Esophagus squamous epithelium (tissue), 5 donors: ENCODE measurements around the gene HEPACAM2. TPM values are rescaled to one million over a fixed set of nuclear protein-coding genes. Genes with fewer than 3 reads are reported as not detected.

Experiments
- DNase-seq: peaks from one replicate; lab custom pipeline; 2025; lab: John Stamatoyannopoulos, UW
- H3K27ac ChIP-seq, 4 donors: fragments of 200-600 bp; sonication (generic); one replicate each; pipeline ENCODE4 v1.5.1; 2016 to 2019; ENCODE audit warnings: mild to moderate bottlenecking in 1 of 4
- H3K27me3 ChIP-seq, 4 donors: fragments of 200-600 bp; sonication (generic); 1 replicate in 3 of 4; 2 replicates in 1 of 4; pipeline versions ENCODE4 v1.5.1 to v1.6.0; 2017 to 2021; ENCODE audit warnings: antibody characterized with exemption in 1 of 4
- H3K36me3 ChIP-seq, 3 donors: fragments of 200-600 bp; sonication (generic); one replicate each; pipeline ENCODE4 v1.5.1; 2016 to 2019
- H3K4me1 ChIP-seq, 3 donors: fragments of 200-600 bp; sonication (generic); one replicate each; pipeline ENCODE4 v1.5.1; 2017 to 2019
- H3K4me3 ChIP-seq, 4 donors: fragments of 200-600 bp; sonication (generic); 1 replicate in 3 of 4; 2 replicates in 1 of 4; pipeline ENCODE4 v1.5.1; 2016 to 2019; ENCODE audit warnings: mild to moderate bottlenecking in 2 of 4, moderate library complexity in 1 of 4
- H3K9me3 ChIP-seq, 3 donors: fragments of 200-600 bp; sonication (generic); one replicate each; pipeline ENCODE4 v1.5.1; 2016 to 2019
- CTCF ChIP-seq, 6 experiments: fragments of 450-650 bp in 4 of 6; fragments of 200-600 bp in 2 of 6; sonication (generic) in 2 of 6; IDR thresholded peaks; one replicate each; pipeline ENCODE4 v1.5.1; 2016 to 2019; ENCODE audit warnings: antibody characterized with exemption in 6 of 6, mild to moderate bottlenecking in 4 of 6, moderate library complexity in 4 of 6
- POLR2A ChIP-seq, 4 donors: fragments of 450-650 bp; IDR thresholded peaks; one replicate each; pipeline ENCODE4 v1.6.1; 2017; ENCODE audit warnings: antibody characterized with exemption in 4 of 4, mild to moderate bottlenecking in 4 of 4, moderate library complexity in 3 of 4
- WGBS, 2 donors: methylation state at CpG; one replicate each; pipeline ENCODE4 v1.1.5; 2018; 5-methylcytosine and 5-hydroxymethylcytosine counted together
- intact Hi-C: fragments of 100-400 bp; cut with DNase I; formaldehyde crosslinking; loops from one replicate; pipeline ENCODE4 v1.15.0; 2022
- total RNA-seq, 4 donors: library from RNA; depleted of rRNA; stranded (reverse); fragments of >200 nt; gene quantifications; one replicate each; pipeline ENCODE4 v1.1.0, GENCODE V29; 2016
- donor health status: DM: yes; HTN: yes; CAD: no.

The HEPACAM2 gene
- total RNA-seq, 4 donors from 2014 or later = not detected

GRCh38 chr7:93148727-93149126 lies 77.5 kb downstream of the HEPACAM2 start:
- H3K9me3 ChIP-seq = no peaks in the 10 kb centered on the region
- peak overlapping the region in 2 of 4 donors; percentile 37 to 68 for H3K4me3 ChIP-seq
- H3K4me1 ChIP-seq = peaks cover 0 to 66% (median 12%) of the 10 kb centered on the region in 3 donors
- intact Hi-C loops = no loop called here
- H3K36me3 ChIP-seq = peaks cover 0 to 12% (median 0%) of the 10 kb centered on the region in 3 donors
- peak overlapping the region in 3 of 4 donors; percentile 27 to 69 (median 66) for H3K27ac ChIP-seq
- 80 to 91% methylated on average over 3 of the region's 3 CpGs for WGBS, 2 donors
- no peak for DNase-seq
- no peak for TF ChIP-seq CTCF (IDR thresholded peaks at IDR 0.05)
- no peak for TF ChIP-seq POLR2A (IDR thresholded peaks at IDR 0.05)
- H3K27me3 ChIP-seq = no peaks in the 10 kb centered on the region

GRCh38 chr7:93148144-93148543 lies 78.1 kb downstream of the HEPACAM2 start, which contains the start of gene SAMD9L:
TSS of gene SAMD9L (minus strand) at chr7:93148385. CDS start at chr7:93135971, 12,414 bp downstream.
- H3K4me3 ChIP-seq = peak within 1 kb of the TSS; percentile 19 to 68 (median 38)
- DNase-seq = no peak
- TF ChIP-seq CTCF (IDR thresholded peaks at IDR 0.05) = no peak
- TF ChIP-seq POLR2A (IDR thresholded peaks at IDR 0.05) = no peak
- intact Hi-C loops = no loop called here
- peaks cover 0 to 60% (median 12%) of the 10 kb centered on the region in 3 donors for H3K4me1 ChIP-seq
- no peaks in the 10 kb centered on the region for H3K27me3 ChIP-seq
- H3K9me3 ChIP-seq = no peaks in the 10 kb centered on the region
- 12 to 13% methylated on average over 2 of the region's 2 CpGs for WGBS, 2 donors
- peaks cover 0 to 18% (median 0%) of the 10 kb centered on the region in 3 donors for H3K36me3 ChIP-seq
- H3K27ac ChIP-seq = peak within 1 kb of the TSS; percentile 27 to 69 (median 54)

- intact Hi-C loops = no loop called here
- DNase-seq = no peak
- peaks cover 0 to 26% (median 0%) of the 10 kb centered on the region in 3 donors for H3K36me3 ChIP-seq
- peaks cover 0 to 52% (median 12%) of the 10 kb centered on the region in 3 donors for H3K4me1 ChIP-seq
- no peaks in the 10 kb centered on the region for H3K9me3 ChIP-seq
- peak overlapping the region; percentile 27 to 69 (median 54) for H3K27ac ChIP-seq
- TF ChIP-seq POLR2A (IDR thresholded peaks at IDR 0.05) = no peak
- no peak for TF ChIP-seq CTCF (IDR thresholded peaks at IDR 0.05)
- no peaks in the 10 kb centered on the region for H3K27me3 ChIP-seq
- peak overlapping the region; percentile 19 to 68 (median 38) for H3K4me3 ChIP-seq
- WGBS, 2 donors = 2 to 8% methylated on average over 3 of the region's 3 CpGs
Observed at GRCh38 chr7:93147363-93147762, 78.9 kb downstream of the HEPACAM2 start.

- no peak for DNase-seq
- intact Hi-C loops = no loop called here
- Histone ChIP-seq H3K27ac (peak overlapping the region in 3 of 4 donors; percentile 41 to 69 (median 66)), H3K36me3 (peaks cover 0 to 34% (median 0%) of the 10 kb centered on the region in 3 donors), H3K4me3 (peak overlapping the region in 3 of 4 donors; percentile 37 to 68 (median 40)), H3K9me3 (no peaks in the 10 kb centered on the region), H3K4me1 (peaks cover 0 to 51% (median 12%) of the 10 kb centered on the region in 3 donors), H3K27me3 (no peaks in the 10 kb centered on the region)
- no peak for TF ChIP-seq CTCF (IDR thresholded peaks at IDR 0.05)
- WGBS, 2 donors = 44 to 66% methylated on average over 5 of the region's 5 CpGs
Observed at GRCh38 chr7:93146472-93147141, 79.7 kb downstream of the HEPACAM2 start.

GRCh38 chr7:93146036-93146435 lies 80.2 kb downstream of the HEPACAM2 start:
- Histone ChIP-seq H3K27ac (peak overlapping the region in 1 of 4 donors; percentile 66), H3K4me3 (peak overlapping the region in 1 of 4 donors; percentile 68)
- 18 to 35% methylated on average over 1 of the region's 1 CpG for WGBS, 2 donors

More at GRCh38 chr7:93146036-93146435, 80.2 kb downstream of the HEPACAM2 start:
- no peak for DNase-seq
- no peak for TF ChIP-seq CTCF (IDR thresholded peaks at IDR 0.05)
- no peak for TF ChIP-seq POLR2A (IDR thresholded peaks at IDR 0.05)
- Histone ChIP-seq H3K4me1 (peaks cover 0 to 46% (median 12%) of the 10 kb centered on the region in 3 donors), H3K9me3 (no peaks in the 10 kb centered on the region), H3K36me3 (peaks cover 0 to 39% (median 0%) of the 10 kb centered on the region in 3 donors), H3K27me3 (no peaks in the 10 kb centered on the region)
- intact Hi-C loops = no loop called here
